HG03196 (cell line): ENCODE results near the gene MAP7D3.

Experiments
- ATAC-seq: cut with Tn5 transposase; IDR thresholded peaks from one replicate; pipeline ENCODE4 v1.9.1; 2021; ENCODE audit not compliant: unreplicated experiment

The MAP7D3 gene

DNA sequence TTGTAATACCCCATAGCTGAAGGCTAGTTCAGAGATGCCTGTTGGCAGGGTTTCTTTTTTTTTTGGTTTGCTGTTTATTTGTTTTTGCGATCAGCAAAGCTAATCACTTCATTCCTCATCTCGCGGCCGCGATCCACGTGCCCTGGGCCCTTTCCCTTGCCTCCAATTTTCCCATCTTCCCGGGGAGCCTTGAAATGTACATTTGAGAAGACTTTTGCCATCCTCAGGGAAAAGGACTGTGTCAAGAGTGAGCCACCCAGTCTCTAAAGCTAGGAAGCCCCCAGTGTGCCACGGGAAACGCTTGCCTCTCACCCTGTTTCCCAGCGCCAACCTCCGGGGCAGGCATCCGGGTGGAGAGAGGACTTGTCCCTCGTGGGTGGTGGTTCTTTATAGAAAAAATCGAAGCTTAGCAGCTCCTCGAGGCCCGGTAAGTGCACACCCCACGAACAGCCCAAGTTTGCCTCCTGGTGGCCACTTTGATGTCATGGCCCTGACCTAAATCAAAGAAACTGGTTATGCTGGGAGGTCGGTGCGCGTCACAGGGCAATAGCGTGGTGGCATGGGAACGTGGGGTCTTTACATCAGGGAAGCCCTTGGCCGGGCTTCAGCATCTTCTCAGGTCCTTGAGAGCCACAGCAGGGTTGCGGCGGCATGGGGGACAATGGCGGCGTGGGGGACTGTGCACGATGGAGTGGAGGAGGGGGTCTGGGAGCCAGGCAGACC is 42.0 kb downstream of the MAP7D3 start:
- ATAC-seq = no peak

DNA sequence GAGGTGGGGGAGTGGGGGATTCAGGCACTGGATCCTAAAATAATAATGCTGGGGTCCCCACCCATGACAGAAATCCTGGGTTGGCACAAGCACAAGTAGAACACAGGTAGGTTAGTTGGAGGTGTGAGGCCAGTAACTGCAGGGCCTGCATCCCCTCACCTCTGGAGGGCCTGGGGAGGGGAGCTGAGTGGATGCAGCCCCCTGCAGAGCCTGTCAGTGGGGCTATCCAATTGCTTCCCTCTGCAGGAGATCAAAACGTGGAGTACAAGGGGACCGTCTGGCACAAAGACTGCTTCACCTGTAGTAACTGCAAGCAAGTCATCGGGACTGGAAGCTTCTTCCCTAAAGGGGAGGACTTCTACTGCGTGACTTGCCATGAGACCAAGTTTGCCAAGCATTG is 43.7 kb downstream of the MAP7D3 start:
- ATAC-seq = no peak

DNA sequence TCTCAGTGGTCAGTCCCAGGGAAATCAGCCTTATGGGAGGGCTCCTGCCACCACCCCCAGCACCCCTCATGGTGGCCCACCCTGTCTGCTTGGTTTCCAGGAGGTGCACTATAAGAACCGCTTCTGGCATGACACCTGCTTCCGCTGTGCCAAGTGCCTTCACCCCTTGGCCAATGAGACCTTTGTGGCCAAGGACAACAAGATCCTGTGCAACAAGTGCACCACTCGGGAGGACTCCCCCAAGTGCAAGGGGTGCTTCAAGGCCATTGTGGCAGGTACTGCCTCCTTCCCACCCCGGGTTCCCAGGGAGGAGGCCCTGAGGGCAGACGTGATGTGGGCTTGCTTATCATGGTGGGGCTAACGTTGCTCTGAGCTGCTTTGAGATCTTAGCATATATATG is 44.3 kb downstream of the MAP7D3 start:
- no peak for ATAC-seq

DNA sequence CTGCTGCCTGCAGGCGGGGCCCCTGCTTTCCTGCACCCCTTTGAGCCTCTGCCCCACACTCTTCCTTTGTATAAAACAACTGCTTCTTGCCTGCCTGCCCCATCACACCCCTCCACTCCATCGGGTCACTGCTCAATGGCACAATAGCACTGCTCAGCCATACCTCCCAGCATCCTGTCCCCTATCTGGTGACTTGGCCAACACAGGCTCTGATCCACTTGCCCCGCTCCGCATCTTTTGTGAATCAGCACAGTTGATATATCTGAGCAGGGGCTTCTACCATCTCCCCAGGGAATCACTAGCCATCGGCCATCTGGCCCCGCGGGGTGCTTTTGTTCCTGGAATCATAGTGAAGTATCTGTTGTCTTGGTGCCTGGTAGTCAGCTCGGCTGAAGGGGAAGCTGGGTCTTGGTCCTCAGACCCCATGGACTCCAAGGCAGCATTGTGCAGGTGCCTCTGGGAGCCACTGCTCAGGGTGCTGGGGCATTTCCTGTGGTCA is 45.3 kb downstream of the MAP7D3 start:
- ATAC-seq = no peak

DNA sequence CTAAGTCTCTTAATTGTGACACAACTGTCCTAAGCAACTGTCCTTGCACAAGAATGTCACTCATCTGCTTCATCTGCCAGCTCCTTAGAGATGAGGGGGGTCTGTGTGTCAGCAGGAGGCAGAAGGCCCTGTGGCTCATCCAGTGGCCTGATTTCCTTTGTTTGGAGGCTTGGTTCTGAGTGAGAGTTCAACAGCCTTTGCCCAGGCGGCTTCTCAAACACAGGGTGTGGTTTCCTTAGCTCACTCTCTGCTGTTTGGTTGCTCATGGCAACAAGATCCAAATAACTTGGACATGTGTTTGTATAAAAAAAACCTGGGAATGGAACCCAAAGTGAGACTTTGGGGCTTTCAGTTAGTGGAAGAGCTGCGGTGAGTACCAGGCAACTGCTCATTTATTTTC is 46.6 kb downstream of the MAP7D3 start:
- ATAC-seq = no peak

DNA sequence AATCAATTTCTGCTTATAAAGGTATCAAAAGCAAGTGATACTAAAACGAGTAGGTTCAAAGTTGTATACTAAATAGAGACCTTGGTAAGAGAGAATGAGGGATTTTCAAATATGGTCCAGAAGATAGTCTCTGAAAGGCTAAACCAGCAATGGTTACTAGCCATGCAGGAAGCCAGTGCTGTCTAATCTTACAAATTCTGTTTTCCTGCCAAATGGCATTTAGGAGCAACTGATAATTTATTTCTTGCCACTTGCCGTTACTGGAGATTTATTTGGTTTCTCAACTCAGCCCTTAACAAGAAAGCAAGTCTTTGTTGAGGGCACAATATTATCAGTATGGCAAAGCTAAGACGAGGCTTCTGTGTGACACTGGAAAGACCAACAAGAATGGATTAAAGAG is 47.2 kb downstream of the MAP7D3 start:
- ATAC-seq = no peak

DNA sequence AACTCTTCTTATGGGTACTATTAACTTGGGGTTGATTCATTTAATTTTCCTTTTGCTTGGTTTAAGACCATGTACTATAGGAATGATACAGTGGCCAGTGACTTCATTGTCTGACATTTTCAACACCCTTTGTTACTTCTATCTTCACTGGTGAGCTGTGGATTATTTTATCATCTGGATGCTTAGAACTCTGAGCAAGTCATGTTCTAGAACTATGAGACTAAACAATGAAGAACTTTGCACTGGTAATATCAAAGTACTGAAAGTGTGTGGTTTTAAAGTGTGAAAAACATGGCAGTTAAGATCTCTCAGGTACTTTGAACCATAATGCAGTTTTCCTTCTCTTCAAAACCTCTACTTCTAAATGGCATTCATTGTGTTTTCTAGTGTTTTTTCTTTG is 47.8 kb downstream of the MAP7D3 start:
- ATAC-seq = no peak

DNA sequence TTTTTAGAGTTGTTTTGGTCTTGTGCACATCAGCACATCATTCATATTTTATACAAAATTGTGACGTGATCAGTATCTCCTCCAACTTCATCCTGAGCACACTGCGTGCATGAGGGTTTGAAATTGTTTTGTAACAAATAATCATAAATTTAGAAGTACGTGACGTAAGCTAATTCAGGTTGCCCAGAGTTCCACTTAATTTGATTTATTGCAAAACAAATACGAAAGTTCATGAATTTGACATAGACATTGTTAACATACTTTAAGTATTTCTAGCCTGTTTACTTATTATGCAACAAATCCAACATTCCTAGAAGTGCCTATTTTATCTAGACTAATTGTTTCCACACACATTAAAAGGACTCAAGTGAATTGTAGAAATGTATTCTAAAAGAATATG is 48.3 kb downstream of the MAP7D3 start:
- no peak for ATAC-seq

DNA sequence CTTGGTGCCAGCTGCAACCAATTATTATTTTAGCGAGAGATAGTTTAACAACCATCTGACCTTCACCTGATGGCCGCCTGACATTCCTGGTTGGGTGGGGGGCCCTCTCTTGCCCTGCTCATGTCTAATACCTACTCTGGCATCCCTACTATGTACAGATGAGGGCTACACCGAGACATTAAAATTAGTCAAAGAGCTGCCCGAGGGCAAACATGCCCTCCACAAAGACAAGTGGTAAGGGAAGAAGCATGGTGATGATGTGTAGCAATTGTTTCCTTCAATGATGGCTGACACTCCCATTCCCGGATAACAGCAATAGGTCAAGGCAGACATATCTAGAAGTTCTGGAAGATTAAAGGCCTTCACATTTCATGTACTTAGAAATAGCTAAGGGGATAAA is 49.6 kb downstream of the MAP7D3 start:
- no peak for ATAC-seq

DNA sequence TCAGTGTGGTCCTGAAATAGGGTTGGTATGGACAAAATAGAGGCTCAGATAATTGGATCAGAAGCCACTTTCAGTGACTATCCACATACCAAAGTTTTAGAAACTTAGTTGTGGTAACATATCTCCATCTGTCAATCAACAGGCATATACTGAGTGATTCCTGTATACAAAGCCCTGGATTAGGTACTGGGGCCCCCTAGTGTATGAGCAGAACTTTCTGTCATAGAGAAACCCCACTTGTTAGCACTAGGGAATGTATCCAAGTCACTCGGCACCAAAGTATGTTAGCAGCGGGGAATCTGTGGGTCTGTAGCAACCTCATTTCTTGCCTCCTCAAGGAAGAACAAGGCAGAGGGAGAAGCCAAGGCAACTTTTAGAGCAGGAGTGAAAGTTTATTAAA is 50.7 kb downstream of the MAP7D3 start:
- ATAC-seq = no peak

DNA sequence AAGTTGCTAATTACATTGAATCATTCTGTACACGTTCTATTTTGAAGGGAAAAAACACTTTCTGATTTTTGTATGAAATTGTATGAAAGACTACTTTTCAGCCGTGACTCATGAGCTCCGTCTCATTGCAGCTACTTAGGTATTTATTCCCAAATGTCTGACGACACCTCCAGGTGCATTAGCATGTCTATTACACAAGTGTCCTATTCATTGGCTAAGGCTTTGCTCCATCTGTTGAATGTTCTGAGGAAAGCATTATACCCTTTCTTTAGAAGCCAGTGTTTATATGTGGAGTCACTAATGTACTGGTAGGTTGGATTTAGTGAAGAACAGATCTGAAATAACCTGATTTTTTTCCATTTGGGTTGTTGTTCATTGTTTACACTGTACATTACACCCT is 51.8 kb downstream of the MAP7D3 start:
- ATAC-seq = no peak

DNA sequence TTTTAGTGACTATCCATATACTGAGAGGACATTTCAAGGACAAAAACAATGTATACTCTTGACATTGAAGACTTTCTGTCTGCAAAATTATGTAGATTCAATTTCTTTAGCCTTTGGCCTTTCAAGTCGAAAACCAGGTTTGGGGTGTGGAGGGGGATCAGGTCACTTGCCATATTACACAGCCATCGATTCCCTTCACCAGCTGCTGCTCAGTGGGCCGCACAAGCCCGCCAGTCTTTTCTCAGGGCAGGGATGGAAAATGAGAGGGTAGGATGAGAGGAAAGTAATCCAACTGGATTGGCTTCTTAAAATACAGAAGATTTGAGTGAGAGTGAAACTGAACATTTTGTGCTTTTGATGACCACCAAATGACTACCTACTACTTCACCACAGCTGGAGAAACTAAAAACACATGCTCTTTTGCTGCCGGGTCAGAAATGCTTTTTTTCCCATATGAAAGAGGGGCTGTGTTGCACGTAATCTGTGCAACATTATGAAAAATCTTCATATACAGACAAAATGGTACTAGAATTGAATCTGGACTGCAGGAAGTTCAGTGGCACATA is 52.4 kb downstream of the MAP7D3 start:
- ATAC-seq = no peak

DNA sequence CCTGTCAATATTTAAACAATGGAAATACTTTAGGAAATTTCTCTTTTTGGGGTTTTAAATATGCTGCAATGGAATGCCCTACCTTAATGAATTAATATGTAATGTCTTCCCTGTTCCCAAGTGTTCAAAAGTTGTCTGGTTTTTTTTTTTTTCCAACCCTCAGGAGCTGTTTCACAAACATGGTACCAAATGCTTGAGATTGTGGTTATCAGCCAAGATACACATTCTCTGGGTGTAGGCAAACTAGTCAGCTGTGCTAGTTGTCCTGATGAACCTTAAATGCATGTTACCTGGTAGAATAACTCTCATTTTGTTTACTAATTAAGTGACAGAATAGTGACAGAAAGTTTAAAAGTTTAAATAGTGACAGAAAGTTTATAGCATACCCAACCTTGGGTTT is 53.2 kb downstream of the MAP7D3 start:
- ATAC-seq = no peak

DNA sequence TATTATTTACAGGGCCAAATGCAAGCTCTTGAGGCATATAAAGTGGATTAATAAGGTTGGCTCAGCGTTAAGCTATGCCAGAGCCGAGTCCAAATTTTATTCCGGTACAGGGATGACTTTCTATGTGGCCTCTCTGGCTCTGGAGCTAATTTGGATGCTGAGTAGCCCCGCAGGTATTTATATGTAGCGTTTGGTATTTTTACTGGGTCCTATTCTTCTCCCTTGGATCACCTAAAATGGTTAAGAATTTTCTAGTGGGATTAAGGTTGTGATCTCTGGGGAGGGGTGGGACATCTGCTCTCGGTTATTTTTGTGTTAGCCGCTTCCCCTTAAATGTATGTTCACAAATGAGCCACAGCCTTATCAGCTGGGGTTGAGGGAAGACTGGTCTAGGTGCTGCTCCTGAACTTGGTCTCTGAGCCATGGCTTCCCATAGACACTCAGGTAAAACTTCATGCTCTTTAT is 54.5 kb downstream of the MAP7D3 start:
- ATAC-seq = no peak

DNA sequence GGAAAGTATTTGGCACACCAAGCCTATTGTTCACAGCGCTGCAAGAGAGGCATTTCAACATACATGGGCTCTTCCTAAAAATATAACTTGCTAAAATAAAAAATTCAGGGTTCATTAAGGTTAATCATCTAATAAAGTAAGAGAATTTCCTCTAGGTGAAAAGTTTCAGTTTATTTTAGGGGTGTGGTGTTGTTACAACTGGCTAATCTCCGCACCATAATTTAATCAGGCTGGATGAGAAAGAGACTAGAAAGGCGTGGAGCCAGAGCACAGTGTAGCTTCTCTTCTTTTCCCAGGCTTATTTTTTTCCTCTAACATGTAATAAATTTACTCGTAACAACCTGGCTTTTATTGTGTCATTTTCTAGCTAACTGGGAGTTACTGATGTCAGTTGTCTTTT is 56.0 kb downstream of the MAP7D3 start:
- no peak for ATAC-seq

DNA sequence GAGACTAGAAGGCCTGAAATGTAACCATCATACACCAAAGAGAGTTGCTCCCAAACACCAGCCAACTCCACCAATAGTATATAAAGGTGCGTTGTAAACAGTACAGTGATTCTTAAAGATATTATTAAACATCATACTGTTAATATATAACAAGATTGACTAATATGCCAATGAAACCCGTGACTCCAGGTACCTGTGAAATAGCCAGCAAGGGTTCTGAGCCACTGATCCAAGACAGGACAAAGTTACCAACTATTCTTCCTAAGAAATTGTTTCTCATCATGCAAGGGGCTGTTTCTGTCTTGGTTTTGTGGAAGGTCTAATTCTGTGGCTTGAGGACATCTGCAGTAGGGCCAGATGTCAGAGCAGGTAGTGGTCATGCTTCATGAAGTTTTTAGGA is 56.7 kb downstream of the MAP7D3 start:
- ATAC-seq = no peak

DNA sequence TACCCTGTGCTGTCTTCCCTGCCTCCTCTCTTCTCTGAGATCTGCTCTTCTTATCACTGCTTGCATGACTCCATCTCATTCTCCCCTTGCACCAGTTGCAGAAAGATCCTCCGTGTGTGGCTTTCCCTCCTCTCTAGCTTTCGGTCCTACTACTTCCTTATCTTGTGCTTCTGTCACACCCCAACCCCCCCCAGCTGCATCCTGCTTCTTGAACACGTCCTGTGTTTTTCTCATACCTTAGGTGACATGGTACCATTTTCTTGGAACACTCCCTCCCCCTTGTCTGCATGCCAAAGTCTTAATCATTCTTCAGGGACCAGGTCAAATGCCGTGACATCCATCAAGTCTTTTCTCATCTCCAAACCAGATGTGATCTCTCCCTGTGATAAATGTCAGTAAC is 57.4 kb downstream of the MAP7D3 start:
- ATAC-seq = no peak

DNA sequence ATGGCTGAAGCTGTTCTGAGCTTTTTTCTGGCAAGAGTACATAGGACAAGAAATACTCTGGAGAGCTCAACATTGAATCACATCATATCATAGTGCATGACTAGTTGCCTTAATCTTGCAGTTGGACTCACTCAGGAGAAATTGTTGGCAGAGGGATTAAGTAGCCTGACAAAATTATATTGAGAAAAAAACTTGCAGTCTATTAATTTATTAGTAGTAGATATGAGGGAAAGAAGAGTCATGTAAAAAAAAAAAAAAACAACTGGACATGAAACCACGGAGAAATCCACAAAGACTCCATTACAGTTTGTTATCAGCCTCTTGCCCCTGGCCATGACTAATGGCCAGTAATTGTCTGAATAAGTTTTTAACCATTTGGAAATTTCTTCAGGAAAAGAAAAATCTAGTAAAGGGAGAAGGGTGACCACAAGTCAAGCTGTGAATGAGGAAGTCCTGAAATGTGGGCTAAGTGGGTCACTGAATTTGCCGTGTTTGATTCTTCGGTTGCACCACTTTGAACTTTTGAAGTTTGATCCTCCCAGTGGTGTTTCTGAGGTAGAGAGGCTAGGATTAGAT is 58.3 kb downstream of the MAP7D3 start:
- no peak for ATAC-seq

DNA sequence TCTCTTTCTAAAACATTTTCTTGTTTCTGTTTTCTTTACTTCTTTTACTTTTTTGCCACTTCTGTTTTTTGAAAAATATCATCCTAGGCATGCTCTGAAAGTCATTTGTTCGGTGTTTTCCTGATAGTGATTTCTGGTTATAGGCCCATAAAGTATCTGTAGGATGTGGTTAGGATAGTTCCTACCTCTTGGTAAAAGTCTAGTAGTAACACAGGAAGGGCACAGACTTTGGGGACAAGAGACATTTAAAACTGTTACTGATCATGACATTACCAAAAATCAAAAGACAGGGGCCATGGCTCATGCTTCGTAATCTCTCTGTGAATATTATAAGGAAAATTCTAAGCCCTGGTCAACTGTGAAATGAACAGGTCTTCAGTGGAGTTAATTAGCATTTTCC is 59.1 kb downstream of the MAP7D3 start:
- ATAC-seq = no peak

DNA sequence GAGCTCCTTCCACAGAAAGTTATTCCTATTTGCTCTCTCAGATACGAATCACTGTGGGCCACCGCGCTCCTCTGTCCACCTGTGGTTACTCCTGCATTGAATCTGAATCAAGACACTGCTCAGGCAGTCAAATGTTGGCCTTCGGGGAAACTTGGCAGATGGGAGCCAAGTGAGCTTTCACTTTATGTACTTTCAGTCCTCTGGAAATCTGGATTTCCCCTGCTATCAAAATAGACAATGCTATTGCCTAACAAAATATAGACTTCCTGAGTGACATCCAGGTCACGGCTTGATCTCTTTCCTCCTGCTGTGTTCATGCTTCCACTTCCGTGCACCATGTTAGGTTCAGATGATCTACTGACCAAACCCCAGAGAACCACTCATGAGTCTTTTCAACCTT is 60.0 kb downstream of the MAP7D3 start:
- no peak for ATAC-seq

DNA sequence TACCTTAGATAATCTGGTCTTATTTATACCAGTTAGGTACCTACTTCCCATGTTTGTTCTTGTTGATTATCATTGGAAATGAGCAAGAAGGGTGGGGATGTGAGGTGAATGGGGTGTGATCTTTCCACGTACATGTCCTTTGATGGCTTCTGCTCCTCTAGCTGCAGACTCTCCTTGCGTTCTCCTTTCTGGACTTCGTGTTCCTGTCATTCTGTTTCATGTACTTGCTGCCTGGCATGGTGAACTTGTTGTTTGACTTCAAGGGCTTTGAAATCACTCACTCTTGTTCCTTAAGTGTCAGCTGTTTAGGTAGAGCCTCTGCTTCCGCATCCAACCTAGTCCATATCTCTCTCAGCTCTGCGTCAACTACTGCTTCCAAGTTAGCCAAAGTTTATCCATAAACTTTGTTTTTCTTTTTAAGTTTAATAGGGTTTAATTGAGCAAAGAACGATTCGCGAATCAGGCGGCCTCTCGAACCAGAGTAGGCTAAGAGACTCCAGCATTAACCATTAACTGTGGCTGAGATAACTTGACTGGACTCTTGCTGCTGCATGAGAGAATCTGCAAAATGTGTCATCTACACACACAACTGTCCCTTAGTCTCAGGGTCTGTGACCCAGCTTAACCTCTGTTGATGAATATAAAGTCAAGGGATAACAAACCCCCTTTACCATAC is 61.0 kb downstream of the MAP7D3 start:
- ATAC-seq = no peak

DNA sequence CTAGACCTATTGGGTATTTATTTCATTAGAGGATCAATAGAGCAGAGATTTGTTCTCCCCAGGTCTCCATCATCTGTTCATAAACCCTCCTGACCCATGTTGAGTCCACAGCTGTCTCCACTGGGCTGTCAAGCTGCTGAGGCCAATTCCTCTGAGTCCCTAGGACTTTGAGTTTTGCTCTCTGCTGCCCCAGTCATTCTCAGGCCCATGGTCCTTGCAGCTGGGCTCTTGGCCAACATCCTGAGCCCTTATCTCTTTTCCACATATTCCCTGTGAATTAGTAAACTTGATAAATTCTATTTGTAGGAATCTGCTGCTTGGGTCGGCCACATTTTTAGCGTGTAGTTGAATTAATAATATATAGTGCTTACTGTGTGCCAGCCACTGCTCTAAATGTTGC is 62.0 kb downstream of the MAP7D3 start:
- no peak for ATAC-seq
